Neuronal stem cell (in vitro differentiated cells): Measurements from ENCODE around the gene SFT2D3.

Experiments
- DNase-seq: peaks from one replicate; pipeline ENCODE4 v3.0.0-alpha.2; 2013; ENCODE audit warnings: low spot score
- H2AFZ ChIP-seq: one replicate; pipeline ENCODE4 v1.6.1; 2013; ENCODE audit warnings: mild to moderate bottlenecking, low read length, inconsistent platforms
- H2AK5ac ChIP-seq: 2 replicates; pipeline ENCODE4 v1.6.1; 2013; ENCODE audit warnings: low read depth, mild to moderate bottlenecking, inconsistent platforms, low read length, moderate library complexity, mixed read lengths
- H2BK120ac ChIP-seq: 2 replicates; pipeline ENCODE4 v1.6.1; 2013; ENCODE audit warnings: low read depth, mild to moderate bottlenecking, inconsistent platforms, low read length, moderate library complexity, mixed read lengths
- H2BK12ac ChIP-seq: one replicate; pipeline ENCODE4 v1.6.1; 2013; ENCODE audit warnings: low read length, inconsistent platforms
- H2BK15ac ChIP-seq: 2 replicates; pipeline ENCODE4 v1.6.1; 2013; ENCODE audit warnings: mild to moderate bottlenecking, low read length, inconsistent platforms, mixed read lengths
- H2BK5ac ChIP-seq: one replicate; pipeline ENCODE4 v1.6.1; 2013; ENCODE audit warnings: inconsistent platforms, mild to moderate bottlenecking, low read length, moderate library complexity
- H3K14ac ChIP-seq: one replicate; pipeline ENCODE4 v1.6.1; 2013; ENCODE audit warnings: low read length, inconsistent platforms
- H3K18ac ChIP-seq: 2 replicates; pipeline ENCODE4 v1.6.1; 2013; ENCODE audit warnings: low read length, inconsistent platforms
- H3K23ac ChIP-seq: 2 replicates; pipeline ENCODE4 v1.6.1; 2013; ENCODE audit warnings: low read depth, mild to moderate bottlenecking, mixed read lengths, low read length, inconsistent platforms; ENCODE audit not compliant: poor library complexity
- H3K27ac ChIP-seq: replicated peaks from 3 replicates; pipeline ENCODE4 v1.5.1; 2013; ENCODE audit warnings: low read length, inconsistent platforms
- H3K27me3 ChIP-seq, 3 experiments: 2 replicates each; pipeline ENCODE4 v1.6.1; 2013; ENCODE audit warnings: low read length in 3 of 3, mild to moderate bottlenecking in 2 of 3, inconsistent platforms in 1 of 3, low read depth in 1 of 3, mixed read lengths in 1 of 3, moderate library complexity in 1 of 3; ENCODE audit not compliant: control insufficient read depth in 3 of 3, insufficient read depth in 3 of 3
- H3K36me3 ChIP-seq, 2 donors: replicated peaks in 1 of 2; 2 replicates each; pipeline ENCODE4 v1.6.1; 2013; ENCODE audit warnings: low read length in 2 of 2; ENCODE audit not compliant: control insufficient read depth in 2 of 2, insufficient read depth in 2 of 2
- H3K4ac ChIP-seq: 2 replicates; pipeline ENCODE4 v1.6.1; 2013; ENCODE audit warnings: inconsistent platforms, mild to moderate bottlenecking, low read length, moderate library complexity
- H3K4me1 ChIP-seq, 2 donors: 1 replicate in 1 of 2; 2 replicates in 1 of 2; pipeline ENCODE4 v1.6.1; 2013; ENCODE audit warnings: low read length in 2 of 2, low read depth in 1 of 2; ENCODE audit not compliant: control insufficient read depth in 2 of 2, insufficient read depth in 1 of 2
- H3K4me2 ChIP-seq: one replicate; pipeline ENCODE4 v1.6.1; 2013; ENCODE audit warnings: mild to moderate bottlenecking, low read length, inconsistent platforms; ENCODE audit not compliant: insufficient read depth, poor library complexity, severe bottlenecking
- H3K4me3 ChIP-seq, 2 donors: 2 replicates each; pipeline ENCODE4 v1.5.1; 2013; ENCODE audit warnings: low read length in 2 of 2, mild to moderate bottlenecking in 2 of 2, inconsistent platforms in 1 of 2, moderate library complexity in 1 of 2
- H3K79me1 ChIP-seq: one replicate; pipeline ENCODE4 v1.6.1; 2013; ENCODE audit warnings: low read depth, mild to moderate bottlenecking, inconsistent platforms, low read length, moderate library complexity
- H3K9ac ChIP-seq: one replicate; pipeline ENCODE4 v1.6.1; 2013; ENCODE audit warnings: mild to moderate bottlenecking, low read depth, low read length, inconsistent platforms; ENCODE audit not compliant: poor library complexity
- H3K9me3 ChIP-seq, 2 donors: replicated peaks in 1 of 2; 2 replicates each; pipeline versions ENCODE3 to v1.6.1; 2013; ENCODE audit warnings: low read length in 2 of 2, mild to moderate bottlenecking in 2 of 2, inconsistent platforms in 1 of 2, low read depth in 1 of 2, mixed read lengths in 1 of 2, moderate library complexity in 1 of 2; ENCODE audit not compliant: control insufficient read depth in 2 of 2, insufficient read depth in 1 of 2
- H4K8ac ChIP-seq: one replicate; pipeline ENCODE4 v1.6.1; 2013; ENCODE audit warnings: low read depth, mild to moderate bottlenecking, inconsistent platforms, low read length, moderate library complexity
- H4K91ac ChIP-seq: one replicate; pipeline ENCODE4 v1.6.1; 2013; ENCODE audit warnings: low read length, low read depth, mild to moderate bottlenecking, inconsistent platforms; ENCODE audit not compliant: poor library complexity
- WGBS, 2 donors: extraction: QIAGEN DNeasy Blood & Tissue Kit; methylation state at CpG; one replicate each; pipeline ENCODE4 v1.1.7; 2013; ENCODE audit warnings: missing lambda C conversion rate in 2 of 2, mixed read lengths in 1 of 2; ENCODE audit not compliant: insufficient read length in 2 of 2, insufficient replicate concordance in 1 of 2; ENCODE audit errors: extremely low coverage in 2 of 2; 5-methylcytosine and 5-hydroxymethylcytosine counted together

The SFT2D3 gene

GRCh38 chr2:127655209-127656073, 45.9 kb upstream of the SFT2D3 start:
- no peak overlapping the region for H4K8ac ChIP-seq
- H3K18ac ChIP-seq = peak overlapping the region; percentile 88
- H3K4ac ChIP-seq = no peak overlapping the region
- no peaks in the 10 kb centered on the region for H3K79me1 ChIP-seq
- peak overlapping the region; percentile 83 for H4K91ac ChIP-seq
- H2AK5ac ChIP-seq = peak overlapping the region; percentile 99
- no peak overlapping the region for H2BK5ac ChIP-seq
- H3K23ac ChIP-seq = peak overlapping the region; percentile 60
- H2AFZ ChIP-seq = peak overlapping the region; percentile 28
- peak overlapping the region; percentile 99 for H2BK15ac ChIP-seq
- H3K4me1 ChIP-seq = peaks cover 3 to 13% of the 10 kb centered on the region in 2 donors
- peaks cover 0 to 19% (median 2%) of the 10 kb centered on the region in 3 experiments for H3K27me3 ChIP-seq
- peak overlapping the region; percentile 57 for H3K27ac ChIP-seq
- H3K9me3 ChIP-seq = peaks cover 0 to 2% of the 10 kb centered on the region in 2 donors
- peak overlapping the region; percentile 77 for H2BK120ac ChIP-seq
- H3K9ac ChIP-seq = no peak overlapping the region
- no peak overlapping the region for H3K4me2 ChIP-seq
- no peaks in the 10 kb centered on the region for H3K36me3 ChIP-seq
- no CpG with 5 or more reads among the region's 16 CpGs for WGBS, 2 donors
- peak overlapping the region; percentile 93 for H2BK12ac ChIP-seq
- no peak overlapping the region for H3K4me3 ChIP-seq
- H3K14ac ChIP-seq = no peak overlapping the region
- DNase-seq = peak; percentile 47

GRCh38 chr2:127656569-127657231, 44.6 kb upstream of the SFT2D3 start:
- DNase-seq = no peak
- Histone ChIP-seq H3K4me1 (peaks cover 11 to 17% of the 10 kb centered on the region in 2 donors), H3K36me3 (no peaks in the 10 kb centered on the region), H3K27me3 (peaks cover 0 to 21% (median 1%) of the 10 kb centered on the region in 3 experiments), H2BK15ac (peak overlapping the region; percentile 91), H4K91ac (no peak overlapping the region), H2BK12ac (peak overlapping the region; percentile 59), H2AK5ac (peak overlapping the region; percentile 94), H3K4me3 (no peak overlapping the region), H4K8ac (no peak overlapping the region), H3K4me2 (no peak overlapping the region), H3K27ac (no peak overlapping the region), H2AFZ (no peak overlapping the region), H3K9me3 (no peaks in the 10 kb centered on the region), H3K79me1 (no peaks in the 10 kb centered on the region), H2BK5ac (peak overlapping the region; percentile 42), H2BK120ac (peak overlapping the region; percentile 26), H3K14ac (no peak overlapping the region), H3K9ac (no peak overlapping the region), H3K18ac (peak overlapping the region; percentile 31), H3K23ac (peak overlapping the region; percentile 5), H3K4ac (peak overlapping the region; percentile 58)
- no CpG with 5 or more reads among the region's 15 CpGs for WGBS, 2 donors

- Histone ChIP-seq H3K4me1 (peaks cover 12 to 19% of the 10 kb centered on the region in 2 donors), H4K8ac (no peak overlapping the region), H2BK5ac (peak overlapping the region; percentile 42), H3K27ac (no peak overlapping the region), H3K18ac (peak overlapping the region; percentile 79), H3K9ac (no peak overlapping the region), H3K36me3 (no peaks in the 10 kb centered on the region), H2AK5ac (peak overlapping the region; percentile 94), H2BK12ac (peak overlapping the region; percentile 59), H3K4me2 (no peak overlapping the region), H3K4me3 (no peak overlapping the region), H3K23ac (peak overlapping the region; percentile 26), H2AFZ (no peak overlapping the region), H3K14ac (no peak overlapping the region), H3K79me1 (no peaks in the 10 kb centered on the region), H3K9me3 (no peaks in the 10 kb centered on the region), H4K91ac (peak overlapping the region; percentile 79), H2BK120ac (peak overlapping the region; percentile 26), H3K27me3 (peaks cover 0 to 26% (median 0%) of the 10 kb centered on the region in 3 experiments), H2BK15ac (peak overlapping the region; percentile 91), H3K4ac (peak overlapping the region; percentile 72)
- no peak for DNase-seq
- no CpG with 5 or more reads among the region's 17 CpGs for WGBS, 2 donors
These were observed 44.1 kb upstream of the SFT2D3 start for GRCh38 chr2:127657232-127657595.

- Histone ChIP-seq H3K9me3 (no peaks in the 10 kb centered on the region), H2BK5ac (no peak overlapping the region), H3K14ac (no peak overlapping the region), H3K23ac (no peak overlapping the region), H3K9ac (no peak overlapping the region), H3K4me3 (no peak overlapping the region), H3K4ac (no peak overlapping the region), H3K79me1 (no peaks in the 10 kb centered on the region), H3K4me1 (peaks cover 16 to 20% of the 10 kb centered on the region in 2 donors), H2BK120ac (no peak overlapping the region), H4K91ac (no peak overlapping the region), H2AK5ac (no peak overlapping the region), H3K18ac (no peak overlapping the region), H2BK12ac (no peak overlapping the region), H2AFZ (no peak overlapping the region), H4K8ac (no peak overlapping the region), H3K27me3 (peaks cover 0 to 33% (median 3%) of the 10 kb centered on the region in 3 experiments), H3K4me2 (no peak overlapping the region), H2BK15ac (peak overlapping the region; percentile 94), H3K36me3 (no peaks in the 10 kb centered on the region), H3K27ac (no peak overlapping the region)
- no CpG with 5 or more reads among the region's 6 CpGs for WGBS, 2 donors
- DNase-seq = no peak
These were observed 43.2 kb upstream of the SFT2D3 start for GRCh38 chr2:127658146-127658545.
